Activated CD8-positive, alpha-beta memory T cell treated with anti-CD3 and anti-CD28 coated beads, Interleukin-2, amount 50 U/mL, for 1 hour (primary cell): ENCODE results near the gene CDK6.

Experiments
- DNase-seq: peaks from one replicate; pipeline ENCODE4 v3.0.0-alpha.2; 2020; ENCODE audit errors: extremely low read depth

The CDK6 gene

DNA sequence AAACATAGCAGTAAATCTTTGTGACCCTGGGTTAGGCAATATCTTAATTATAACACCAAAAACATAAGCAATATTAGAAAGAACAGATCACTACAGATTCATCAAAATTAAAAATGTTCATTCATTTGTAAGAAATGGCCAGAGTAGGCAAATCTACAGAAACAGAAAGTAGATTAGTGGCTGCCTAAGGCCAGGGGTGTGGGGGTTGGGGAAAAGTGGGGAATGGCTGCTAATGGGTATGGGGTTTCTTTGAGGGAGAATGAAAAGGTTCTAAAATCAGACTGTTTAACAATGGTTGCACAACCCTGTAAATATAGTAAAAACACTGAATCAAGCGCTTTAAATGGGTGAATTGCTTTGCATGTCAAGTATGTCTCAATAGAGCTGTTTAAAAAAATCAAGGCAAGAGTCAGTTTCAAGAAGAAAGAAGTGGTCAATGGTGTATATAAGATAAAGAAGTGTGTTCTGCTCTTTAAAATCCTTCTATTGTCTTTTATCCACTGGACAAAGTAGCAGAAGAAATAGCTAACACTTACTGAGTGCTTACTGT is 42.6 kb downstream of the CDK6 start:
- no peak for DNase-seq

DNA sequence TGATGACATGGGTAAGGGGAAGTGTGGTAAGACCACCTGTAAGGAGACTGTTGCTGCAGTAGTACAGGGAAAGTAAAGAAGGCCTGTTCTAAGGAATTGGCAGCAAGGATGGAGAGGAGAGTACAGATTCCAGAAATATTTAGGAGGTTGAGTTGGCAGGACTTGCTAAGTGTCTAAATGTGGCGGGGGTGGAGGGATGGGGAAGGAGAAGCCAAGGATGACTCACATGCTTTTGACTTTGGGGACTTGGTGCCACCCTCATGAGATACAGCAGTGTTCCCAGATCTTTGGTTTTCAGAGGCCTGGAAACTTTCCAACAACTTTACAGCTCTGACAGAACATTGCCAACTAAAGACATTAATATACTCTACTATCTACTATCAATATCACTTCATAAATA is 45.4 kb downstream of the CDK6 start:
- DNase-seq = no peak

DNA sequence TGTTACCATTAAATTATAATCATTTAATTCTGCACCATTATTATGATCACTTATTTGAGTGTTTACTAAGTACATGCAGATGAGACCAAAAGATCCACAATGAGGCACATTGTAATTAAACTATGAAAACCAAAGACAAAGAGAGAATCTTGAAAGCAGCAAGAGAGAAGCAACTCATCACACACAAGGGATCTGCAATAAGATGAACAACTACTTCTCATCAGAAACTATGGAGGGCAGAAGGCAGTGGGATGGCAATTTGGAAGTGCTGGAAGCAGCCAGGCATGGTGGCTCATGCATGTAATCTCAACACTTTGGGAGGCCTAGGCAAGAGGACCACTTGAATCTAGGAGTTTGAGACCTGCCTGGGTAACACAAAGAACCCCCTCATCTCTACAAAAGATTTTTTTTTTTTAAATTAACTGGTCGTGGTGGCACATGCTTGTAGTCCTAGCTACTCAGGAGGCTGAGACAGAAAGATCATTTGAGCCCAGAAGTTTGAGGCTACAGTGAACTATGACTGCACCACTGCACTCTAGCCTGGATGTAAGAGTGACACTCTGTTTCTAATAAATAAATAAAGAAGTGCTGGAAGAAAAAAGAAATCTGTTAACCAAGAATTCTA is 47.7 kb downstream of the CDK6 start:
- DNase-seq = no peak

DNA sequence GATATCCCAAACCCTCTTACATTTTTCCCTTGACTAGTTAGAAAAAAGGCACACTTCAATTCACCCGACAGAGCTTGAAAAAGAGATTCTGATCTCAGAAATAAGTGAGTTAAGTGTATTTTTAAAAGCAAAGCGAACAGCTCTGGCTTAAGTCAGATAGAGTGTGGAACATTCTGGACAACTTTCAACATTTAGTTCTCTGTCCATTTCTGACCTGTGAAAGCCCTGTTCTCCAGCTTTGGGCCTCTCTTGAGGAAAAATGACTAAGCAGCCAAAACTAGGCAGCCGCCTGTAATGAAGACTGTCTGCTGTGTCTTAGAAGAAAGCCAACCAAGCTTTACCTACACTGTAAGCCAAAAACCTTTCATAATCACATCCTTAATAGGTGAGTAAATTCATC is 50.5 kb downstream of the CDK6 start:
- no peak for DNase-seq

DNA sequence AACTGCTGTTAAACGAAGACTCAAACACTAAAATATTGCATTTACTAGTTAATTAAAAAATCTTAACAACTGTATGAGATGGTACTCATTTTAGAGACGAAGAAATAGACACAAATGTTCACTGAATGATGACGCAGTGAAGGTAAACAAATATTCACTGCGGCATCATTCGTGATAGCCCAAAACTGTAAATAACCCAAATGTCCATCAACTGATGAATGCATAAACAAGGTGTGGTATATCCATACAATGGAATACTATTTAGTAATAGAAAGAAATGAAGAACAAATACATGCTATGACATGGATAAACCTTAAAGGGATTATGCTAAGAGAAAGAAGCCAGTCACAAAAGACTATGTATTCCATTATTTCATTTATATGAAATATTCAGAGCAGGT is 51.4 kb downstream of the CDK6 start:
- no peak for DNase-seq

DNA sequence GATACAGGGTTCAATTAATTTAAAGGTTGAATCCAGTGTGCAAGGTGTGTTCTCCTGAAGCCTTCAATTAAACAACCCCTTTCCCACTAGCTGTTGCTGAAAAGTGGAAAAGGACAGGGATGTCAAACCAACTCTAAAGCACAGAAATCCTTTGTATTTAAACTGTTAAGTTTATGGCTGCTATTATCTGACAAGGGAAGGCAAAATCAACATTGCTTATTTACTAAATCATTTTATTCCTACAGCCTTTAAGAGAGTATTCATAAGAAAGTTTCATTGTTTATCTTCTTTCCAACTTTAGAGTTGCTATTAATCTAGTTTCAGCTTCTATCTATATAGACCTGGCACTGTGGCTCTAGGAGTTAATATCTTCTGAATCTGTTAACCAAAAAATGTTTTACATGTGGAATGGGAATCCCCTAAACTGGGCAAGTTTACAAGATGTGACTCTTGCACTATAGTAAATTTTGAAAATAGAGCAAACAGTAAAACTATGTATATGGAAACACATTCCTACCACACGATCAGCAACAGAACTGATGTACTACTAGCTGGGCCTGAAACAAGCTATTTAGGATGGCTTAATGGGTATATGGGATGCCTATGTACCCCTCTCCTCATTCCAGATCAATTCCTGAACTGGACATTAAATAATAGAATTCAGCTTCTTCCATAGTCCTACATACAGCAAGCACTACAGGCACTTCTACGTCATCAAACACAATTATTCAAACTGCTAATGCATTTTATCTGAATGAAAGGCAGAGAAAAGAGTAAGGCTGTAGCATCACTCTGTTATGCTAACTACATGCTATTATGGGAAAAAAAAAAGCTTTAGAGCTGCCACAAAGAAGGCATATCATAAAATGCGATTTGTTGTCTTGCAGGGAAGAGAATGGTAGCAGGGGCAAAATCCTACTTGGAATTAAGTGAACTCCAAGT is 52.8 kb downstream of the CDK6 start:
- DNase-seq = no peak

DNA sequence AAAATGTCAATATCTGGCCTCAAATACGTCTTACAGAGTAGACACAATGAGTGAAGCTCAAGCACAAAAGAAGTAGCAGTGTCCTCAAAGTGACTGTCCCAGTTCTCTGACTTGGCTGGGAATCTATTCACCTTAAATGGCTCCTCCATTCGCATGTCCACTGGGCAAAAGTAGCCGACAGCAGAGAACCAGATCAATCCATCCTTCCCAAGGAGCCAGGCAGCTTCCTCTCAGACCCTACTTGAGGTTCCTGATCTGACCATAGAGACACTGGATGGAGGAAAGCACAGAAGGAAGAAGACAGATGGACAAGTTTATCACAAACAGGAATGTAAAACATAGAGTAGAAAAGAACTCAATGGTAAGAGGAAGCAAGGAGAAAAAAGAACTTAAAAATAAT is 53.5 kb downstream of the CDK6 start:
- DNase-seq = no peak

DNA sequence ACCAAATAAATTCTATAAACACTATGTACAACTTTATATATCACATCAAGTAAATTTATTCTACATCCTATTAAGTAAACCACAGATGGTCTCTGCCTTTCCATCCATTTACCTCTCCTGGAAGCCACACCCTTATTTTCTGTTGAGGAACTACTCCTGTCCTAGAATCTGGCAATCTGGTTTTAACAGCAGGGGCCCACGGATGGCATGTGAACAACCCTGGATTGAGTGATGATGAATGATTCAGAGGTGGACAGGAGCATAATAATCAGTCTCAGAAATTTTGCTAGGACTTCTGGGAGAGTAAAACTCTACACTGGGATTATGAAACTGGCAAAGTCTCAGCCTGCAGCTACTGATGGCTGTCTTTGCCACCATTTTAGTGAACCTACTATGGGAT is 54.1 kb downstream of the CDK6 start:
- DNase-seq = no peak

DNA sequence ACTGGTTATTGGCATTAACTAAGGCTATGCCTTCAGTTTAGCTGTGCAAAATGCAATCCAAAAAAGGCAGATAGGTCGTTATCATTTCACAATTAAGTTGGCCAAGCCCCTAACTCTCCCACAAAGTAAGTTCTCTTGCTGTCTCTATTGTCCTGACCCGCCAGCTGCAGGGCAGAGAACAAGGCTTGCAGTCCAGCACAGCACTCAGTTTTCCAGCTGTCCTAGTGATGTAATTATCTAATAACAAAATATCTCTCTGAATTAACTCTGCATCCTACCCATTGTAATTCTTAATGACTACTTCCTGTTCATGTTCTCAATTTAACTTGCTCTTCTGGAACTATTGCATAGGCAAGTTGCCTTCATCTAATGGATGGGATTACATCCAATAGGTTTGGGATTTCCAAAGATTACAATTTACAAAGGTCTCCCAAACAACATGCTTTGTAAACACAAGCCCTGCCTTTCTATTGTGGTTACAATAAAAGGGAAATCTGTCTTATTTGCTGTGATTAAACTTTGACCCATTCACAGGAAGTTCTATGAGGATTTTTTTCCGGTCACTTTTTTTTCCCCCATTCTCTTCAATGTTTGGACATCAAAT is 55.2 kb downstream of the CDK6 start:
- no peak for DNase-seq

DNA sequence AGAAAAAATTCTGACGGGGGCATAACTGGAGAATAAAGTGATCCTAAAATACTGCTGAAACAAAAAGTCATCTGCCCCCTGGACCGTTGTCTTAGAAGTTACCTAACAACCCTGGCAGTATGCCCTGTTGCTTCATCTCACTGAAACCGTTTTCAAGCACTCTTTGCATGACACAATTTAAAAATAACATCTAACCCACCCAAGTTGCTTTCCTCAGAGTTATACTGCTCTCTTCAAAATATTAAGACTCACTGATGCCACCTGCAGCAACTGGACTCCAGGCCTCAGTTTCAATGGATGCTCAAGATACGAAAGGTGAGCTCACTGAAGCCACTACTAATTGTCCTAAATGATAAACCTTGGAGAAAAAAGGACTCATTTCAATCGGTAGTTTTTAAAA is 57.4 kb downstream of the CDK6 start:
- DNase-seq = no peak

DNA sequence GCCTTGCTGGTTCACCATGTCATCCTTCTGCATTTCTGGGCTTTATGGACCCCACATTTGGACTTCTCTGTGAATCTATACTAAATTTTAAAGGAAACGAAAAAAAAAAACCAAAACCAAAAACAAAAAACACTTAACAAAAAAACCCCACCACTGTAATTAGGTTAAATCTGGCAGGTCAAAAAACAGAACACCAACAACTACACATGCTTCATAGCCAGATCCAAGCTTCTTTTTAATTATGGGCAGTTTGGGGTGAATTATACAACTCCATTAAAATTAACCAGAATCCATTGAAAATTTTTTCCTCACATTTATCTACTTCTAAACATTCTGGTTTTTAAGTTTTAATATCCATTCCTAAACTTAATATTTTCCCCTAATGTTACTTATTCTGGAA is 58.4 kb downstream of the CDK6 start:
- no peak for DNase-seq

DNA sequence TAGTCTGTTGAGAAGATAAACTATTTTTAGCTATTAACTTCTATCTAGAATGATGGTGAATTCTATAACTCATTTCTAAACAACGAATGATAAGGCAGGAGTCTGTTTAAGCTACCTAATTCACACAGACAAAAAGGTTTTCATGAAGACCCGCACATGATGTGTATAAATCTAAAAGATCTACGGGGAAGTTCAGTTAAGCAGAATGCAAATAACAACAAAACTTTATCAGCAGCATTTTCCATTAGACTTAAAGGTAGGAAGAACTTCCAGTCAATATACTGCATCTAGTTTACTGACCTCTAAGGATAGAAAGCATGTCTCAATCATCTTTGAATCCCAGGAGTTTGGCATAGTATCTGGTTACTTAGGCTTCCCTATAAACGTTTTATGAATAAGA is 62.6 kb downstream of the CDK6 start:
- no peak for DNase-seq

DNA sequence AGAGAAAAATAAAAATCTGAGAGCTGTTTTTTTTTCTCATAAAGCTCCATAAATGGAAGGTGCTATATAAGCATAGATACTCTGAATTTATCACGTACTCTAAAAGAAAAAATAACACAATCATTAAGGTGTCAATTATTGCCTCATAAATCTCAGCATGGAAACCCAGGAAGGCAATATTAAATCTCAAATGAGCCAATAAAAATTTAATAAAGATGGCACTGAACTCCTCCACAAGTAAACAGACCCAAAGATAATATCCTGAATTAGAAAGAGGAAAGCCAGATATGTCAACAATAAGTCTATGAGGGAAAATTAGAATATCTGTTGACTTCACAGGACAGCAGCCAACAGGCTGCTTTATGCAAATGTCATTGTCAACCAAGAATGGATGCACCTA is 66.5 kb downstream of the CDK6 start:
- no peak for DNase-seq

DNA sequence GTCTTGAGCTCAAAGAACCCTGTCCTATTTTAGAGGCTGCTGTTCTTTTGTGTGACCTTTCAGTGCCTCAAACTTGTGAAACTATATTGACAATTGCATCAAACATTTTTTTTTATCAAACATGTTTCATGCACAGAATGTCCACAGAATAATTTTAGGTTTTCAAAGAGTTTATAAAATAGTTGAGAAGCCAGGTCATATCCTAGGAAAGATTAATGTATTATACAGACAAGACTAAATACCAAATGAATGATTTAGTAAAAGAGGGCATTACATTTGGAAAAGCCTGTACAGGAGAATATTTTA is 67.0 kb downstream of the CDK6 start:
- DNase-seq = no peak

DNA sequence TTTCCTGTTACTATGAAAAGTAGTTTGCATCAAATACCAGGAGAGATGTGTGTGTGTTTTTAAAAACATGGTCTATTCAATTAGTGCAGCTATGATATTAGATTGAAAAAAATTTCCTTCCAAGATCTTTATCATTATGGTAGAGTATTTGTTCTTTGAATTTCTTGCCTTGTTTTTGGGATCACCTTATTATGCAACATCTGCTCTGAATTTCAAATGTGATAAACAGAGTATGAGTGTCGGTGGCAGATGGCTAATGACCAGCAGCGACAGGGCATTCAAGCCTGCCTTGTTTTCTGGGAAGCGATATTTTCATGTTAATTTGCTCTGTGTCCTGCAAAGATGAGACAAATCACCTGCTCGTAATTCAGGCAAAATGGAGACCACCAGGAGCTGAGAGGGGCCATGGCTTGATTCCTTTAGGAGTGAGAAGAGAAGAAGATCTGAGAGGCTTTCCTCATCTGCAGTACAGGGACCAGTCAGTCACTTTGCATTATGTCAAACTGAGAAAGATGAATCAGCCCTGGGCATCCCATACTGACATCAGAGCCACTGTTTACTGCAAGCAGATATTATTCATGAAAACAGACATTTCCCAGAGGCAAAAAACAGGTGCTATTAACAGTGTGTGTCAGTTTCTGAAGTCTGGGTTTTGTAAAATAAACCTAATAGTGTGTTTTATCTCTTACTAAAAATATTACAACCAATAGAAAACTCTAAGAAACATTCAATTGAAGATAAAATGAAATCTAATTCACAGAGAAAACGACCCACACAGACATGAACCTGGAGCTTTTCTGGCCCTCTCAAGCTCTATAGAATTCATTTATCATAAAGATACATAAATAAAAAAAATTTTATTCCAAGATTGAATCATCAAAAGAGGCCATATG is 67.6 kb downstream of the CDK6 start:
- DNase-seq = no peak

DNA sequence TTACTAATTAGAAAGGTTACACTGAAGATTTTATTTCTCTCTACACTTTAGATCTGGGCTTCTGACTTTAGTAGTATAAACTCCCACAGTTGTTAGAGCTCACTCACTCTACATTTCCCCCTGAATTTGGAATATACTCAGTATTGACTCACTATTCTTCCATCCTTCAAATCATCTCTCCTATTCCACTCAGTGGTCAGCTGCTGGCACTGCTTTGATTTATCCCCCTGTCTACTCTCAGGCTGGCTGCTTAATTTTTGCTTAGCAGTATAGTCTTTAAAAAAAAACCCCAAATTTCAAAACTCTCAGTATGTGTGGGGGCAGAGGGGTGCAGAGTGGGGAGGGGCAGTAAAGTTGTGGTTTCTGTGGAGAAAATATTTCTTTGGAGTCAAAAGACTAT is 68.9 kb downstream of the CDK6 start:
- no peak for DNase-seq

DNA sequence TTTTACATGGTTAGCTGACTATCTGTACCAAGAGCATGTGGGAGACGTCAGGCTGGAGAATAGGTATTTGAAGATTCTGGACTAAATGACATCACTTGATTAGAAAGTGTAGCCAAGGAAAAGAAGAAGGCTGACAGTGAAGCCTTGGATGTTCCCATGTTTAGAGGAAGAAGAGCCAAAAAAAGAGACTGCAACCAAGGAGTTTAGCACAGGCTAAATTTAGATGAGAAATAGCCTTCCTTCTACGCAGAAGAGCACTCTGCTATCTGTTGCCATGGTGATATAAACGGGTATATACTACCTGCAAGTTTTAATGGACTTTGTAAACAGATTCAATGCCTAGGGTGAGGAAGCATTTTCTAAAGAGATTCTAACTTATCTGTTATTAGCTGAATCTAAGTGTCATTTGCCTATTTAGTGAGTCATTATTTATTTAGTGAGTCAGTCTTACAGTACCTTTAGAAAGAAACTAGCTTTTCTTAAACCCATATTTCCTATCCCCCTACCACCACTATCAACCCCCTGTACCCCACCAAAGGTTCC is 69.8 kb downstream of the CDK6 start:
- no peak for DNase-seq

DNA sequence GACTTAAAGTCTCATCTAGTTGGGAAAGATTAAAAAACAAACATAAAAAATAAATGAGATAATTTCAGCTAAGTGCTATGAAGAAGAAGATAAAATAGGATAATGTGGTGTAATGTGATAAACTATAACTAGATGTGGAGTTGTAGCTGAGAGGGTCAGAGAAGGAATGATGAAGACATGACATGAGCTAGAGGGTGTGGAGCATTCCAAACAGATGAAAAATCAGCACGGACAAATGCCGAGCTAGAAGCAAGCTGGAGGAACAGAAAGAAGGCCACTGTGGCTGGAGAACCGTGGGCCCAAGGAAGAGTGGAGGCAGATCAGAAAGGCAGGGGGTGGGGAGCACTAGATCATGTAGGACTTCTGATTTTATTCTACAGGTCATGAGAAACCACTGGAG is 70.6 kb downstream of the CDK6 start:
- DNase-seq = no peak

DNA sequence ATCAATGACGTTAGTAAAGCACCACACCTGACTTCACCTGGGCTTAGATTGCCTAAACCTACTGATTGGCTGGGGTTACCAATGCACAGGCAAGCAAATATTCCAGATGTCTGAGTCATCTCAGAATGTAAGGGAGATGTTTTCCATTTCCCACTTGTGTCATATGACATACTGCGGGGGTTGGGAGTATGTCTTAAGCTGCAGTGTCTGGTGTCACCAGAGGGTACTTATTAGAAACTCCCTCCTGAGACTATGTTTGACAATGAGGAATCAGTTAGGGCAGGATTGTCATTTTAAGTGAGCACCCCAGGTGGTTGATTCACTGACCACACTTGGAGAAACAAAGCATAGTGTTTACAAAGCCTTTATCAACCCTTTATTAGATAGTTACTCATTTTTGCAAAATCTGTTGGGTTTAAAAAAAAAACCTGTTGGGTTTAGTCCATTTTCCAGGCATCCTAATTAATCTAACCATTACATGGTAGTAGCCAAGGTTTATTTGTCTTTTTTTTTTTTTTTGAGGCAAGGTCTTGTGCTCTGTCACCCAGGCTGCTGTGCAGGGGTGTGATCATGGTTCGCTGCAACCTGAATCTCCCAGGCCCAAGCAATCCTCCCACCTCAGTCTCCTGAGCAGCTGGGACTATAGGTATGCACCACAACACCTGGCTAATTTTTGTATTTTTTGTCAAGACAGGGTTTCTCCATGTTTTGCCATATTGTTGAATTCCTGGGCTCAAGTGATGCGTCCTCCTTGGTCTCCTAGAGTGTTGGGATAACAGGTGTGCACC is 72.5 kb downstream of the CDK6 start:
- DNase-seq = no peak

DNA sequence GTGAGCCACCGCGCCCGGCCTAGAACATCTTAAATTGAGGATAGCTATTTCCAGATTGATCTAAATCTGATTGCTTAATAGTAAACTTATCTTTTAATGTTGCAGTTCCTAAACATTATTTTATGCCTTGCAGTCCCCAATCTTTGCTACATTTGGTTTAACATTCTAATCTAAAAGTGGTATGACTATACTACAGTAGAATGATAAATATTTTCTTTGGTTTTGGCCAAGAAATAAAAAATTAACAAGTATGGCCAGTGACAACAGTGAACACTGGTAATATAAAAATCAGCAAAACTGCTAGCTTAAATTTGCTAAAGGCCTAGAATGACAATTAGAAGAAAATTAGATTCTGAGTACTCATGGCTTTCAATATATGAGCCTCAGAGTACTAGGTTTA is 73.5 kb downstream of the CDK6 start:
- no peak for DNase-seq
